D341Med (cell line): Measurements from ENCODE around the gene GRM3.

Experiments
- DNase-seq: peaks from one replicate; pipeline ENCODE4 v3.0.0; 2012; ENCODE audit warnings: low spot score

Gene GRM3

GRCh38 chr7:86900886-86901285 lies 257.2 kb downstream of the GRM3 start:
- no peak for DNase-seq

- peak; percentile 46 for DNase-seq
These were observed 261.5 kb downstream of the GRM3 start for GRCh38 chr7:86904949-86905834.

- no peak for DNase-seq
These were observed 265.2 kb downstream of the GRM3 start for GRCh38 chr7:86908948-86909347.

- no peak for DNase-seq
These were observed 267.9 kb downstream of the GRM3 start for GRCh38 chr7:86911659-86912058.

GRCh38 chr7:86913709-86914108 lies 270.0 kb downstream of the GRM3 start:
- DNase-seq: no peak
